ENCODE measurements around the gene ANO10.
A peak's percentile ranks its signal among the peaks of the same experiment; 100 is the strongest.
"Not testable (repeated sequence)": the region's sequence is repeated elsewhere in the genome, so short reads cannot be mapped to it uniquely, and the experiment has no call there.

ANO10 gene

DNA sequence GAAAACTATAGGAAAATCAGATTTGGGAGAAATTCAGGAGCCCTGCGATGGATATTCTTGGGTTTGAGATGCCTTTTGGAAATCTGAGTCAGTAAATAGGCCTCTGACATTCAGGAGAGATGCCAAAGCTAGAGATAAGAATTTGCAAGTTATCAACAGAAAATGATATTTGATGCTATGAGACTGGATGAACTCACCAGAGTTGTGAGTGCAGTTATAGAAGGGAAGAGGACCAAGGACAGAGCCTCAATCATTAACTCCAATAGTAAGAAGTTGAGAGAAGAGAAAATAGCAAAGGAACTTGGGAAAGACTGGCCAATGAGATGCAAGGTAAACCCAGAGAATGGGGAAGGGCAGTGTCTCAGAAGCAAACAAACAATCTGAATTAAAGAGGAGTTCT, 7.9 kb upstream of the ANO10 start:
- no peak overlapping the region for H3K4me3 ChIP-seq (ENCODE audit: low read depth, low read length)

DNA sequence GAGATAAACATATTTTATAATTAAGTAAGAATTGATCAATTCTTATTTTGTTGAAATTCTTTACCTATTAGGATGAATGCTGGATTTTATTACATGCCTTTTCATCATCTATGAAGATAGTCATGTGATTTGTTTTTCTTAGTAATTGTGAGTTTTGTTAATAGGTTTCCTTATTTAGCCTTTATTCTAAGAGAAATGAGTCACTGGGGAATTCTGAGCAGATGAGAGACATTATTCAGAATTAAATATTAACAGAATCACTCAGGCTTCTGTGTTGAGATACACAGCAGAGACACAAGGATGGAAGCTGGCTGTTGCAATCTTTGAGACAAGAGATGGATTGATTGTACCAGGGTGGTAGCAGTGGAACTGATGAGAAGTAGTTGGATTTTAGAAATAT, 7.4 kb upstream of the ANO10 start:
- H3K4me3 ChIP-seq (ENCODE audit: low read depth, low read length), result no peak overlapping the region

DNA sequence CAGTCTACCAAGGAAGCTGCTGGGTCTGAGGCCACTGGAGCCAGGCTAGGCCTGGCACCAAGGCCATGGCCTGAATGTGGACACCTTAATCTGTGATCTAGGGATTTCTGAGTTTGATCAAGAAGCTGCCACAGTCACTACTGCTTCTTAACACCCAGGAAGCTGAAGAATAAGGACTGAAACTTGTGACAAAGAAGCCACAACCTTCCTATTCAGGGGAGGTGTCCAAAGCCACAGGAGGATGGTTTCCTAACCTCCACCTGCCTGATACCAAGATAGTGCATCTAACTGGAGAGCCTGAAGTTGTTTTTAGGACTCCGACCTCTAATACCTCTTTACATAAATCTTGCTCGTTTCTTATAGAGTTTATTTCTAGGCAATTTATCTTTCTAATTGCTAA, 5.5 kb upstream of the ANO10 start:
- no peak overlapping the region for H3K4me3 ChIP-seq (ENCODE audit: low read depth, low read length)

DNA sequence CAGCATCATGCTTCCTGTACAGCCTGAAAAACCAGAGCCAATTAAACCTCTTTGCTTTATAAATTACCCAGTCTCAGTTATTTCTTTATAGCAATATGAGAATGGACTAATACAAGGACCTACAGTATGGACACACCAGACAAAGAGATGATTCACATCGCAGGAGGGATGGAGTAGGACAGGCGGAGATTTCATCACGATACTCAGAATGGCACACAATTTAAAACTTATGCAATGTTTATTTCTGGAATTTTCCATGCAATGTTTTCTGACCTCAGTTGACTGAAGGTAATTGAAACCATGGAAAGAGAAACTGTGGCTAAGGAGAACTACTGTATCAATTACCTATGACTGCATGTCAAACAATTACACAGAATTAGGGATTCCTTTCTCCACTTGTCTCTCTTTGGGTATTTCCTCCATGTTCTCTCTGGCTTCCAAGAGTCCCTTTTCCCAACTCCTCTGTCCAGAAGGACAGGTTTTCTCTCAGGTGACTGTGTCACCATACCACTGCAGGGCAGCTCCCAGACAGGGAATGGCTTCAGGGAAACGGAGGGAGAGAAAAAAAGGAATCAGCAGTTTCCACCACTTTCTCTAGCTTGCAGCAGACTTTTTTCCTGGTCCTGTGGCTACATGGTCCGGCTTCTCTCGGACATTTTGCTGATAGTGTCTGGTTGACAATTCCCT, 3.0 kb upstream of the ANO10 start:
- H3K4me3 ChIP-seq (ENCODE audit: low read depth, low read length), result no peak overlapping the region

DNA sequence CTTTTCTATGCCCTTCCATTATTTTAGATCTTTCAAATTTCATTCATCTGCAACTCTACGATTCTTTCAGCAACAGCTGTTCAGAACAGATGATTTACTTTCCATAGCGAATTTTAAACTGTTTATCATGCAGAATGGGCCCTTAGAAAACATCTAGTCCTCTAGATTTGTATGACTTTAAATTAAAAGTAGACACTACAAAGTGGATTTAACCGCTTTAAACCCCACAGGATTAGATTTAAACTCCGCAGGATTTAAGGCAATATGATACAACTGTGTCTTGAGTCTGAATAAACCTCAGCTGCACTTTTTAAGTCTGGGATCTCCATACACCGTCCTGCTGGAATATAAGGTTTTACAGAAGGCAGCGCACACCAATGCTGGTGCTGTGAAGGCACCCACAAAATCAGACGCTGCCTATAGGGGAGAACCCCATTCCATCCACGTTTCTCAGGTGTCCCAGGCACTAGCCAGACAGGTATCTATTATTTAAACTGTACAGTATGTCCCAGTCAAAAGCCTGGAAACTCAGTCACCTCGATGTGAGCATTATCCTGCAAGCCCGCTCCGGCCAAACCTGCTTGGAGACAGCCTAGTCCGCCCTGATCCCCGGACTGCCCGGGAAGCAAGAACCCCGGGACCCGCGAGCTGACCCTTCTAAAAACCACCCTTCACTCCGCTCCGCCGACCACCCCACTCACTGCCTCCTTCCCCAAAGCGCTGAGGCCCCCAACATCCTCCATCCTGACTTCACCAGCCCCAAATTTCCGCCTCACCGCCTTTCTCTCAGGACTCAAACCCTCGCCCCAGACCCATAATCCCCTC, 768 bp downstream of the ANO10 start:
- H3K4me3 ChIP-seq (ENCODE audit: low read depth, low read length), result peak overlapping the region; percentile 77

DNA sequence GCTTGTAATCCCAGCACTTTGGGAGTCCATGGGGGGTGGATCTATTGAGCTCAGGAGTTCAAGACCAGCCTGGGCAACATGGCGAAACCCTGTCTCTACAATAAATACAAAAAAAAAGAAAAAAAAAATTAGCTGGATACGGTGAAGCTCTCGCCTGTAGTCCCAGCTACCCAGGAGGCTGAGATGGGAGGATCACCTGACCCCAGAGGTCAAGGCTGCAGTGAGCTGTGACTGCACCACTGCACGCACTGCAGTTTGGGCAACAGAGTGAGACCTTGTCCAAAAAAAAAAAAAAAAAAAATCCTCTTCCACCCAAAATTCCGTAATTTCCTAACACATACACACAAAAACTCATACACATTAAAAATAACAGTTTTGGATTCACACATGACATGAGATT, 2.2 kb downstream of the ANO10 start:
- H3K4me3 ChIP-seq (ENCODE audit: low read depth, low read length), result no peak overlapping the region

DNA sequence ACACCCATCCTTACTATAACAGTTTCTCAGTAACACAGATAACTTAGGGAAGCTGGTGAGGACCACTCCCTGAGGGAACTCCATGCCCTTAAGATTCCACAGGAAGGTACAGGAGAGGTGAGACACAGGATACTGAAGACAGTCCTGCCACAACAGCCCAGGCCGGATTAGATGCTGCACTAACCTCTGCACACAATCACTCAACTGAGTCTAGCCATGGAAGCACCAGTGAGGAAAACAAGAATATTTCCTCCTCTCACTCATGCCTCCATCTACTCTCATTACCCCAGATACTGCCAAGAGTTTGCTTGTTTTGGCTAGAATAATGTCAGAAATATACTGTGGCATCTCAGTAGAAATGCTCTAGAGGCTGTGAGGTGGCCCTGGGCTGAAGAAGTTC, 3.7 kb downstream of the ANO10 start:
- no peak overlapping the region for H3K4me3 ChIP-seq (ENCODE audit: low read depth, low read length)

DNA sequence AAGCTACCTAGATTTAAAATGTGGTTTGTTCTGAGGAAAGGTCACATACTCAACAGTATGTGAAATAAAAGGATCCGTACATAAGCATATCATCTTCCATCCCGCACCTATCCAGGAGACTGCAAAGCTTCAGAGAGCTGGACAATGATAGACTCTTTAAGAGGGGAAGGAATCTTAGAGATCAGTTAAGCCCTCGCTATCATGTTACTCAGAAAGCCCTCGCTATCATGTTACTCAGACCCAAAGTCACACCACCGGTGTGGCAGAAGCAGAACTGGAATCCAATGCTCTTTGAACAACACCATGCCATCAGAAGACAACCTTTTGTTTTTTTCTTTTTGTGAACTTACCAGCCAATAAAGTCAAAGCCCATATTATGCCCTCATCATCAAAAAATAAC, 5.8 kb downstream of the ANO10 start:
- no peak overlapping the region for H3K4me3 ChIP-seq (ENCODE audit: low read depth, low read length)

DNA sequence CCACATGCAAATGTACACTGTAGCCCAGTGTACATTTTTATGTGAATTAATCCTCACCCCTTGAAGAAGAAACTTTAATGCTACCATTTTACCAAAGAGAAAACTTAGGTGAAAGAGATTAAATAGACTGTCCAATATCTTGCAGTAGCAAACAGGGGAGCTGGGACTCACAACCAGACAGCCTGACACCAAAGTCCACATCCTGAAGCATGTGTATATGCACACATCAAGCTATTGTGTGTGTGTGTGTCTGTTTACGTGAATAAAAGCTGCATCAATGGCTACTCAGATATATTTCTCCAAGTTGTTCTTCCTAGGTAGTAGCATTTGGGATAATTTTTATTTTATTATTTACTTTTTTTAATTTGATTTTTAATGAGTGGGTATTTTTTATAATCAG, 6.7 kb downstream of the ANO10 start:
- no peak overlapping the region for H3K4me3 ChIP-seq (ENCODE audit: low read depth, low read length)

DNA sequence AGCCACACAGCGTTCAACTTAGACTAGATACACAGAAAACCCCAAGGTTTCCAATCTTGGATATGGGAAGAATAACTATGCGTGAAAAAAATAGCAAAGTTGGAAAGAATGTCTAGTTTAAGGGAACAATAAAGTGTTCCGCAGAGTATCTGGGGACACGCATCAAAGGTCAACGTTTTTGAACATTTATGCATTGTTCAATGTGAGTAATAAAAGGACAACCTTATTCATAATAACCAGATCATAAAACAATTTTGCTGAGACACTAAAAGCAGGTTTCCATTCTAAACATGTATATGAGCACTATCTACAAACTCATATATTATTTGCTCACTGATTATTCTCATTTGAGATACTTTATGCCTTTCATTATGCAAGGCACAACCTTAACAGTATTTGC, 7.8 kb downstream of the ANO10 start:
- H3K4me3 ChIP-seq (ENCODE audit: low read depth, low read length), result no peak overlapping the region

DNA sequence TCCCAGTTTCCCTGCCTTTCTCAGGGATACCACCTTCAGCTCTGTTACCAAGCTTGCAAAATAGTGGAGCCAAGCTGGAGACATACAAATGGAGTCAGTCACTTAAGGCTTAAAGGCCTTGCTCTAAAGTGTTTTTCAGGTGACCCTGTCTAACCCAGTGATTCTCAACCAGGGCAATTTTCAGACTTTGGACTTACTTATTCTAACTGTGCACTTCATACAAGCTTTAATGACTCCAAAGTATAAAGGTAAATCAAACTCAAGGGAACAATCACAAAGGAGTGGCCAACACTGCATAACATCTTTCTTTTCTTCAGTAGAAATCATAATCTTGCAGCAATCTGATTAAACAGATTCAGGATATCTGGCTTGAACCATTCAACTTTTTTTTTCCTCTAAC, 9.4 kb downstream of the ANO10 start:
- no peak overlapping the region for H3K4me3 ChIP-seq (ENCODE audit: low read depth, low read length)

DNA sequence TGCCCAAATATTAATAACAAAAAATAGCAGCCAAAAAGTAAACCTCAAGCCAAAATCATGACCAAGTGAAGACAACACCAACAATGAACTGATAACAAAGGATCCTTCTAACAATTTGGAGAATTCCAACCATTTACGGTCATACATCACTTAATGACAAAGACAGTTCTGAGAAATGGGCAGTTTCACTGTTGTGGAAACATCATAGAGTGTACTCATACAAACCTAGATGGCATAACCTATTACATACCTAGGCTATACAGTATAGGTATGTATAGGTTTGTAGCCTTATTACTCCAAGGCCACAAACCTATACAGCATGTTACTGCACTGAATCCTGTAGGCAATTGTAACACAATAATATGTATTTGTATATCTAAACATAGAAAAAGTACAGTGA, 12.4 kb downstream of the ANO10 start:
- no peak overlapping the region for H3K4me3 ChIP-seq (ENCODE audit: low read depth, low read length)

DNA sequence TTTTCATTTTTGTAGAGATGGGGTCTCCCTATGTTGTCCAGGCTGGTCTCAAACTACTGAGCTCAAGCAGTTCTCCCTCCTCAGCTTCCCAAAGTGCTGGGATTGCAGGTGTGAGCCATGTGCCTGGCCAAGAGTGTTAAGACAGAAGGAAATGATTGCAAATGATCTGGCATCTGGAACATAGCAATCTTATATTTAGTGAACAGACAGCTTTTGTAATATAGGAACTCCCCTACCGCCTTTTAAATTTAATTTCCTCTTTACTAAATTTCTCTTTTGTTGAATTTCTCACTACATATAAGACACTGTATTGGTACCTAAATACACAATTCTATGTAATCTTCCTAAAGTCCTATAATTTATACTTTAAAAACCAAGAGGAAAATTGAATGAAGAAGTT, 13.1 kb downstream of the ANO10 start:
- no peak overlapping the region for H3K4me3 ChIP-seq (ENCODE audit: low read depth, low read length)

DNA sequence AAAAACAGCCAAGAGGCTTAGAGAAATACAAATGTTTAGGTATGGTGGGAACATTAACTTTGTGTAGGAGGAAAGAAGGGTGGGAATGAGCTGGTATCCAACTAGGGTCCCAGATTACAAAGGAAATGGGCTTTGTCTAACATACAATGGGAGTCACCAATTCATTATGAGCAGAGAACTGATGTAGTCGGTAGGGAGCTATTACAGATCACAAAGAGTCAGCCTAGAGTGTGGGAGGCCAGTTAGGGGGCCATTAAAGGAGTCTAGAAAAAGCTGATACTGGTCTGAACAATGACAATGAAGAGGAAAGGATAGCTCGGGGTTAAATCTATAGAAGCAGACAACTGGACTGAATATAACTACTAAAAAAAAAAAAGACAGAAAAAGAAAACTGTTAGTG, 15.5 kb downstream of the ANO10 start:
- no peak overlapping the region for H3K4me3 ChIP-seq (ENCODE audit: low read depth, low read length)

DNA sequence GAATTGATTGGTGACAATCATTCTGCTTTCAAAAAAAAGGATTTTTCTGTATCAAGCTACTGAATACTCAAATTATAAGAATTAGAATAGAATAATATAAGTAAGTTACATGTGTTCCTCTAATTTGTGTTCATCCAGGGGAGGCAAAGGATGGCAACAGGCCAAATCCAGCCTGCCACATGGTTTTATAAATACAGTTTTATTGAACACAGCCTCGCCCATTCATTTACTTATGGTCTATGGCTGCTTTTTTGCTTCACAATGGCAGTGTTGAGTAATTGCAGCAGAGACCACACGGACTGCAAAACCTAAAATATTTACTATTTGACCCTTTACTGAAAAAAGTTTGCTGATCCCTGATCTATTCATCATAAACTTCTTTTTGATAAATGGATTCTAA, 21.9 kb downstream of the ANO10 start:
- H3K4me3 ChIP-seq (ENCODE audit: low read depth, low read length), result not testable (repeated sequence)

DNA sequence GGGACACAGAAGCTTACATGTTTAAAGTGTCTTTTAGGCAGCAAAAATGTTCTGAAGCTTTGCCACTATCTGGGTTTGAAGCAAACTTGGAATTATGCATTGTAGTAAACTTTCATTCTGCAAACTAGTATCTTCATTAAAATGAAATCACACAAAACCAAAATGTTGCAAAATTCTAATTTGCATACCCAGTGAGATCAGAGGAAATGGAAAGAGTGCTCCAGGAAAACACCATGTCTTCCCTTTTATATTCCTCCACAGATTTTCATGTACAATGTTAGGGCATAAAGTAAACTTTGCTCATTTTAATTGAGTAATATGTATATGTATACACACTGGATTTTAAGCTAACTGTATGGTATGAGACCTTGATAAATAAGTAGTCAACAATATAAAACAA, 23.9 kb downstream of the ANO10 start:
- H3K4me3 ChIP-seq (ENCODE audit: low read depth, low read length), result no peak overlapping the region

DNA sequence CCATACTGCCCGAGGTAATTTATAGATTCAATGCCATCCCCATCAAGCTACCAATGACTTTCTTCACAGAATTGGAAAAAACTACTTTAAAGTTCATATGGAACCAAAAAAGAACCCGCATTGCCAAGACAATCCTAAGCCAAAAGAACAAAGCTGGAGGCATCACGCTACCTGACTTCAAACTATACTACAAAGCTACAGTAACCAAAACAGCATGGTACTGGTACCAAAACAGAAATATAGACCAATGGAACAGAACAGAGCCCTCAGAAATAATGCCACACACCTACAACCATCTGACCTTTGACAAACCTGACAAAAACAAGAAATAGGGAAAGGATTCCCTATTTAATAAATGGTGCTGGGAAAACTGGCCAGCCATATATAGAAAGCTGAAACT, 25.6 kb downstream of the ANO10 start:
- H3K4me3 ChIP-seq (ENCODE audit: low read depth, low read length), result not testable (repeated sequence)

DNA sequence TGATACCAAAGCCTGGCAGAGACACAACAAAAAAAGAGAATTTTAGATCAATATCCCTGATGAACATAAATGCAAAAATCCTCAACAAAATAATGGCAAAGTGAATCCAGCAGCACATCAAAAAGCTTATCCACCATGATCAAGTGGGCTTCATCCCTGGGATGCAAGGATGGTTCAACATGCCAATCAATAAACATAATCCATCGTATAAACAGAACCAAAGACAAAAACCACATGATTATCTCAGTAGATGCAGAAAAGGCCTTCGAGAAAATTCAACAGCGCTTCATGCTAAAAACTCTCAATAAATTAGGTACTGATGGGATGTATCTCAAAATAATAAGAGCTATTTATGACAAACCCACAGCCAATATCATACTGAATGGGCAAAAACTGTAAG, 26.5 kb downstream of the ANO10 start:
- H3K4me3 ChIP-seq (ENCODE audit: low read depth, low read length), result not testable (repeated sequence)

DNA sequence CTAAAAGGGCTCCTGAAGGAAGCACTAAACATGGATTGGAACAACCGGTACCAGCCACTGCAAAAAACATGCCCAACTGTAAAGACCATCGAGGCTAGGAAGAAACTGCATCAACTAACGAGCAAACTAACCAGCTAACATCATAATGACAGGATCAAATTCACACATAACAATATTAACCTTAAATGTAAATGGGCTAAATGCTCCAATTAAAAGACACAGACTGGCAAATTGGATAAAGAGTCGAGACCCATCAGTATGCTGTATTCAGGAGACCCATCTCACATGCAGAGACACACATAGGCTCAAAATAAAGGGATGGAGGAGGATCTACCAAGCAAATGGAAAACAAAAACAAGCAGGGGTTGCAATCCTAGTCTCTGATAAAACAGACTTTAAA, 28.2 kb downstream of the ANO10 start:
- not testable (repeated sequence) for H3K4me3 ChIP-seq (ENCODE audit: low read depth, low read length)

DNA sequence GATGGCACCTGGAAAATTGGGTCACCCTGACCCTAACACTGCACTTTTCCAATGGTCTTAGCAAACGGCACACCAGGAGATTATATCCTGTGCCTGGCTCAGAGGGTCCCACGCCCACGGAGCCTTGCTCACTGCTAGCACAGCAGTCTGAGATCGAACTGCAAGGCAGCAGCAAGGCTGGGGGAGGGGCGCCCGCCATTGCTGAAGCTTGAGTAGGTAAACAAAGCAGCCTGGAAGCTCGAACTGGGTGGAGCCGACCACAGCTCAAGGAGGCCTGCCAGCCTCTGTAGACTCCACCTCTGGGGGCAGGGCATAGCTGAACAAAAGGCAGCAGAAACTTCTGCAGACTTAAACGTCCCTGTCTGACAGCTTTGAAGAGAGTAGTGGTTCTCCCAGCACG, 29.9 kb downstream of the ANO10 start:
- not testable (repeated sequence) for H3K4me3 ChIP-seq (ENCODE audit: low read depth, low read length)

DNA sequence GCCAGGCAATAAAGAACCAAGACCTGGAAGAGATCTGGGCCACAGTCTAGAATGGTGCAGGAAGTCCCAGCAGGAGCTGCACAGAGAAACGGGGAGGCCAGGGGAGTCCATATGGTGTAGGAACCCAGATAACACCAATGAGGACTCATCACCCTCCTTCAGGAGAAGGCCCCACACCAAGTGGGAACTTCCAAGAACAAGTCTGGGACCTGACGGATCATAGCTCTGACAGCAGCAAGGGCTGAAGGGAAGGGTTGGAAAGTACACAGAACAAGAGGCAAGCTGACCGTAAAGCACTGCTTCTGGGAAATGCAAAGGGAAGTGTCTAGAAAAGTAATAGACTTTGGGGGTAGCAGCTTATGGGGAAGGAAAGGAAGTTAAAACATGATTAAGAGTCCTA, 34.5 kb downstream of the ANO10 start:
- H3K4me3 ChIP-seq (ENCODE audit: low read depth, low read length), result no peak overlapping the region

DNA sequence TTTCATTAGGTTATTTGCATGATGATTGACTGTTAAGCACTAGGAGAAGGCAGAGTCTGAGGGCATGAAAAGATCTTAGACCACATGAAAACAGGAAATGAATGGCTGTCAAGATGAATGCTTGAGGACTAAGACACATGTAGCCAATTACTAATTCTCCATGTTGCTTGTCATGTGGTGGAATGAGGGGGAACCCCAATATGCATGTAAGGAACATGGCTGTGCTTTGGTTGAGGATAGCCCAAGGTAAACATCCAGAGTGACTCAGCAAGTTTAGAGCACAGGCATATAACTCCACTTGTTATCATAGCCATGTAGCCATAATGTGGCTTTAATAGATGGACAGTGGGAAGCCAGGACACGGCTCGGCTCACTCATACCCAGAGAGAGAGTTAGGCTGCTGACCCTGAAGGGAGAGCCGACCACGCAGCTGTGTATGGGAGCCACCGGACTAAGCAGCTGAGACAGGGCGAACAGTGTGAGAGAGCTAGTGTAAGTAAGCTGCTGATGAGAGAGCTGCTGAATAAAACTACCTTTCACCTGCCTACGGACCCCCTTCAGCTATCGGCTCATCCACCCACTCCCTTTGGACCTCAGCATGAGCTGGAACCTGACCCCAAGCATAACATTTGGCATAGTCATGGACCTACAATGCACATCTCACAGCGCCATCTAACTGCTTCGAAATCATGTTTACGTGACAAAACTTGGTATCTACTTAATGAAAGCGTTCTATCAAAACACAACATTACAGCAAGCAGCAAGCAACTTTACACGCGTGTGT, 37.6 kb downstream of the ANO10 start:
- no peak overlapping the region for H3K4me3 ChIP-seq (ENCODE audit: low read depth, low read length)

All from iPS-11a (cell line).